ENCODE measurements around the gene MAPK6. TPM values are rescaled to one million over a fixed set of nuclear protein-coding genes. Genes with fewer than 3 reads are reported as not detected.
A peak's percentile ranks its signal among the peaks of the same experiment; 100 is the strongest.

The MAPK6 gene
- total and polyA plus RNA-seq, 9 of the 15 experiments (the other 6 are each of a cell fraction or from before 2014, with no cell fraction given) = 28.5 to 97.1 (median 74.0) TPM

- FAIRE-seq (no peak), DNase-seq (ENCODE audit: extremely low read depth in 1 of 4, low spot score in 3 of 4) (no peak), ATAC-seq (no peak)
- in situ Hi-C loops (cut with MboI) = no loop called here
- Histone ChIP-seq H3K4me2 (ENCODE audit: insufficient read depth, low read length) (no peak overlapping the region), H3K4me3 (no peak overlapping the region), H2AFZ (ENCODE audit: low read depth, low read length) (no peak overlapping the region), H3K9ac (ENCODE audit: insufficient read depth in 1 of 2, low read depth in 2 of 2, low read length in 2 of 2) (no peak overlapping the region), H3K79me2 (ENCODE audit: control insufficient read depth, insufficient read depth, low read length) (no peaks in the 10 kb centered on the region), H3K27me3 (ENCODE audit: control insufficient read depth in 2 of 2, insufficient read depth in 2 of 2, low read length in 2 of 2) (0 out of 5 replicates have a peak, but pooled peaks cover 0 to 2% of the 10 kb centered on the region in 2 experiments), H3K27ac (ENCODE audit: extremely low read depth, low read depth, low read length) (no peak overlapping the region), H3K36me3 (ENCODE audit: control insufficient read depth, insufficient read depth, low read length) (no peaks in the 10 kb centered on the region), H3K9me1 (ENCODE audit: control insufficient read depth, insufficient read depth, low read length) (no peaks in the 10 kb centered on the region), H3K4me1 (replicated peaks in 1 of 2; ENCODE audit: control insufficient read depth in 2 of 2, insufficient read depth in 2 of 2, low read length in 2 of 2) (peaks cover 5 to 11% of the 10 kb centered on the region in 2 experiments; a peak in 2 of 5 replicates), H4K20me1 (replicated peaks; ENCODE audit: control insufficient read depth, insufficient read depth, low read length) (no peaks in the 10 kb centered on the region), H3K9me3 (replicated peaks; ENCODE audit: control insufficient read depth, insufficient read depth, low read depth, low read length) (no peaks in the 10 kb centered on the region)
- intact Hi-C loops (cut with micrococcal nuclease) = no loop called here
- WGBS (ENCODE audit: insufficient coverage, low coverage, missing lambda C conversion rate) = 73% methylated on average over 3 of the region's 3 CpGs
- ChIA-PET CTCF (ENCODE audit: low intra/inter-chr PET ratio) (no interaction called here), POLR2A (no interaction called here)
- TF ChIP-seq TSC22D4 (tag; IDR thresholded peaks at IDR 0.05) (no peak), PRPF4 (IDR thresholded peaks at IDR 0.05; ENCODE audit: insufficient read depth, low read depth, low read length, poor library complexity, severe bottlenecking) (no peak), EZH2 (IDR thresholded peaks at IDR 0.05; ENCODE audit: borderline replicate concordance, low read depth, low read length) (no peak), TEAD4 (IDR thresholded peaks at IDR 0.05; ENCODE audit: low read length) (no peak), TEAD4 (CRISPR knock-in tag; IDR thresholded peaks at IDR 0.05; ENCODE audit: borderline replicate concordance) (no peak), ILK (tag; IDR thresholded peaks at IDR 0.05; ENCODE audit: borderline replicate concordance, low read depth) (no peak), TRIM24 (IDR thresholded peaks at IDR 0.05) (peak in 1 of 2 experiments; percentile 20; a peak in 1 of 4 replicates)
- no TSS peak for BruUV-seq (replicated peaks)
Observed at GRCh38 chr15:52113235-52113634, 94.2 kb downstream of the MAPK6 start.

GRCh38 chr15:52113708-52114107 lies 94.7 kb downstream of the MAPK6 start:
- H2AFZ ChIP-seq (ENCODE audit: low read depth, low read length) = no peak overlapping the region
- H3K79me2 ChIP-seq (ENCODE audit: control insufficient read depth, insufficient read depth, low read length) = no peaks in the 10 kb centered on the region
- H4K20me1 ChIP-seq (replicated peaks; ENCODE audit: control insufficient read depth, insufficient read depth, low read length) = no peaks in the 10 kb centered on the region
- ChIA-PET POLR2A (no interaction called here), CTCF (ENCODE audit: low intra/inter-chr PET ratio) (no interaction called here)
- H3K4me1 ChIP-seq (replicated peaks in 1 of 2; ENCODE audit: control insufficient read depth in 2 of 2, insufficient read depth in 2 of 2, low read length in 2 of 2) = peaks cover 5 to 11% of the 10 kb centered on the region in 2 experiments; a peak in 2 of 5 replicates
- in situ Hi-C loops (cut with MboI) = no loop called here
- H3K27me3 ChIP-seq (ENCODE audit: control insufficient read depth in 2 of 2, insufficient read depth in 2 of 2, low read length in 2 of 2) = 0 out of 5 replicates have a peak, but pooled peaks cover 0 to 2% of the 10 kb centered on the region in 2 experiments
- no peak overlapping the region for H3K9ac ChIP-seq (ENCODE audit: insufficient read depth in 1 of 2, low read depth in 2 of 2, low read length in 2 of 2)
- no peak overlapping the region for H3K27ac ChIP-seq (ENCODE audit: extremely low read depth, low read depth, low read length)
- H3K9me1 ChIP-seq (ENCODE audit: control insufficient read depth, insufficient read depth, low read length) = no peaks in the 10 kb centered on the region
- no peak overlapping the region for H3K4me2 ChIP-seq (ENCODE audit: insufficient read depth, low read length)
- DNase-seq (ENCODE audit: extremely low read depth in 1 of 4, low spot score in 3 of 4) = no peak
- no peaks in the 10 kb centered on the region for H3K36me3 ChIP-seq (ENCODE audit: control insufficient read depth, insufficient read depth, low read length)
- no peak for ATAC-seq
- TF ChIP-seq FOXA3 (CRISPR knock-in tag; conservative IDR thresholded peaks at IDR 0.05 in 1 of 2, IDR thresholded peaks at IDR 0.05 in 1 of 2) (no peak), CEBPB (tag; IDR thresholded peaks at IDR 0.05) (no peak), NCOR1 (IDR thresholded peaks at IDR 0.05) (no peak)
- no peak for FAIRE-seq
- no TSS peak for BruUV-seq (replicated peaks)
- intact Hi-C loops (cut with micrococcal nuclease) = no loop called here
- no peaks in the 10 kb centered on the region for H3K9me3 ChIP-seq (replicated peaks; ENCODE audit: control insufficient read depth, insufficient read depth, low read depth, low read length)
- no peak overlapping the region for H3K4me3 ChIP-seq

All from K562 (cell line).